ENCODE results near the gene UNC13A. TPM values are rescaled to one million over a fixed set of nuclear protein-coding genes. Genes with fewer than 3 reads are reported as not detected.
A peak's percentile ranks its signal among the peaks of the same experiment; 100 is the strongest.

The UNC13A gene
- total and polyA plus RNA-seq, 2 of the 13 experiments (the other 11 are each of a cell fraction or from before 2014, with no cell fraction given): 0.11 to 0.45 TPM

DNA sequence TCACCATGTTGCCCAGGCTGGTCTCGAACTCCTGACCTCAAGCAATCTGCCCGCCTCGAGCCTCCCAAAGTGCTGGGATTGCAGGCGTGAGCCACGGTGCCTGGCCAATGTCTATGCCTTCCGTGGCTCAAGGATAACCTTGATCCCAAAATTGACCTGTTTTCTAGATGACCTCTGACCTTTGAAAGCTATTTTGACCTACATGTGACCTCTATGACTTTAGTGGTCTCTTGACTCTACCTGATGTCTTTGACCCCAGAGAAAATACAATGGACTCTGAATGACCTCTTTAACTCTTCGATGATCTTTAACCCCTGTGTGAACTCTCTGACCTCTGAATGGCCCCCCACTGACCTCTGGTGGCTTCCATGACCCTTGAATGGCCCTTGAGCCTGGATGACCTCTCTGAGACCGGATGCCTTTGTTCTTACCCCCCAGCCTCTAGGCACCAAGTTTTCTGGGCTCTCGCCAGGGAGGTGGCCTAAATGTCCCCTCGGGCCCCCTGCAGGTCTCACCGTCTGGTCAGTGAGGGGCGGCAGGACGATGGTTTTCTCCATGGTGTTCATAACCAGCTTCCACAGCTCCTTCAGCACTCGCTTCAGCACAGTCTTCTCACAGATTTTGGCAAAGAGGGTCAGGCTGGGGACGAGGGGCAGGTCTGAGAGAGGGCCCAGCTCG, 63.7 kb downstream of the UNC13A start:
- Histone ChIP-seq H4K20me1 (ENCODE audit: insufficient read depth, low read length) (no peaks in the 10 kb centered on the region), H3K27me3 (ENCODE audit: control insufficient read depth in 1 of 2, insufficient read depth in 2 of 2, low read length in 2 of 2) (peaks cover 0 to 3% of the 10 kb centered on the region in 2 experiments; a peak in 1 of 5 replicates), H3K9me3 (ENCODE audit: low read length) (no peaks in the 10 kb centered on the region), H3K4me1 (ENCODE audit: insufficient read depth, low read length) (no peaks in the 10 kb centered on the region), H3K9ac (ENCODE audit: insufficient read depth, low read depth, low read length) (no peak overlapping the region), H2AFZ (ENCODE audit: low read length) (no peak overlapping the region), H3K4me3 (replicated peaks in 1 of 3; ENCODE audit: insufficient read depth in 1 of 3, low read depth in 2 of 3, low read length in 3 of 3) (no peak overlapping the region), H3K27ac (ENCODE audit: extremely low read length, insufficient read depth, low read length) (no peak overlapping the region), H3K4me2 (ENCODE audit: low read depth, low read length) (no peak overlapping the region), H3K36me3 (replicated peaks in 1 of 2; ENCODE audit: control insufficient read depth in 1 of 2, insufficient read depth in 2 of 2, low read length in 2 of 2) (no peaks in the 10 kb centered on the region), H3K79me2 (ENCODE audit: insufficient read depth, low read length) (no peaks in the 10 kb centered on the region)
- FAIRE-seq (no peak), ATAC-seq (no peak), DNase-seq (ENCODE audit: low spot score) (no peak)
- WGBS (ENCODE audit: low lambda C conversion rate): 19% methylated on average over 13 of the region's 16 CpGs
- in situ Hi-C loops (cut with HindIII; ENCODE audit: extremely low pct_ligation_motif_present, low pct_unique_long_range_greater_than_20kb) (no loop called here), intact Hi-C loops (cut with micrococcal nuclease; ENCODE audit: unreplicated experiment) (no loop called here)
- no TSS peak for BruUV-seq (replicated peaks)
- TF ChIP-seq ZNF138 (CRISPR knock-in tag; IDR thresholded peaks at IDR 0.05; ENCODE audit: low read depth) (no peak), ZHX1 (CRISPR knock-in tag; IDR thresholded peaks at IDR 0.05; ENCODE audit: low read depth) (no peak), NR2F6 (IDR thresholded peaks at IDR 0.05) (peak; percentile 48), NR2F6 (CRISPR knock-in tag; IDR thresholded peaks at IDR 0.05) (no peak), NR2F1 (CRISPR knock-in tag; IDR thresholded peaks at IDR 0.05) (peak in 1 of 2 experiments; percentile 59; a peak in 2 of 4 replicates), ESRRA (CRISPR knock-in tag; IDR thresholded peaks at IDR 0.05; ENCODE audit: low read depth) (0 out of 2 replicates have a peak, but pooled peaks have one; percentile 24), GABPB1 (CRISPR knock-in tag; IDR thresholded peaks at IDR 0.05) (no peak)
- ChIA-PET CTCF (ENCODE audit: low intra/inter-chr PET ratio, low total read pairs) (no interaction called here), POLR2A (no interaction called here)

All from HepG2 (cell line).